HepG2 (cell line): ENCODE measurements around the gene TP53I3. TPM values are rescaled to one million over a fixed set of nuclear protein-coding genes. Genes with fewer than 3 reads are reported as not detected.

Experiments
- ATAD3A ChIP-seq: sonication (generic); formaldehyde crosslinking; IDR thresholded peaks from 2 replicates; pipeline ENCODE4 v1.4.0; 2020; ENCODE audit warnings: missing genetic modification reagents
- BATF2 ChIP-seq: sonication (generic); formaldehyde crosslinking; IDR thresholded peaks from 2 replicates; pipeline ENCODE4 v1.8.0; 2022; ENCODE audit warnings: mild to moderate bottlenecking, missing genetic modification reagents, moderate library complexity
- DRAP1 ChIP-seq: IDR thresholded peaks from 2 replicates; pipeline ENCODE4 v1.6.1; 2016; ENCODE audit warnings: missing genetic modification reagents, missing compliant biosample characterization
- E2F5 ChIP-seq: sonication (generic); formaldehyde crosslinking; conservative IDR thresholded peaks from 2 replicates; pipeline ENCODE4 v1.4.0; 2020; ENCODE audit warnings: missing genetic modification reagents
- FOXK2 ChIP-seq: fragments of 450-650 bp; IDR thresholded peaks from 2 replicates; pipeline ENCODE4 v1.6.1; 2016
- GFI1 ChIP-seq: sonication (generic); formaldehyde crosslinking; IDR thresholded peaks from 2 replicates; pipeline ENCODE4 v1.5.0; 2020; ENCODE audit warnings: missing genetic modification reagents, mild to moderate bottlenecking, borderline replicate concordance
- IKZF1 ChIP-seq: fragments of 450-650 bp; IDR thresholded peaks from 2 replicates; pipeline ENCODE4 v1.7.1; 2016
- MTA3 ChIP-seq: sonication (generic); formaldehyde crosslinking; IDR thresholded peaks from 2 replicates; pipeline ENCODE4 v1.4.0; 2020; ENCODE audit warnings: missing genetic modification reagents
- NFYB ChIP-seq: sonication (generic); formaldehyde crosslinking; IDR thresholded peaks from 2 replicates; pipeline ENCODE4 v1.4.0; 2020; ENCODE audit warnings: missing genetic modification reagents
- PHF5A ChIP-seq: IDR thresholded peaks from one replicate; pipeline ENCODE4 v1.6.1; 2018; ENCODE audit warnings: low read depth, missing genetic modification reagents; ENCODE audit not compliant: unreplicated experiment
- SAFB2 ChIP-seq: sonication (generic); formaldehyde crosslinking; IDR thresholded peaks from 2 replicates; pipeline ENCODE4 v1.5.1; 2020; ENCODE audit warnings: missing genetic modification reagents, low read depth, mild to moderate bottlenecking, borderline replicate concordance
- SNAI1 ChIP-seq: sonication (generic); formaldehyde crosslinking; IDR thresholded peaks from 2 replicates; pipeline ENCODE4 v1.5.0; 2020; ENCODE audit warnings: mild to moderate bottlenecking, missing genetic modification reagents, borderline replicate concordance
- ZEB1 ChIP-seq: IDR thresholded peaks from 2 replicates; pipeline ENCODE4 v1.6.1; 2012; ENCODE audit warnings: mild to moderate bottlenecking, low read depth, inconsistent platforms; ENCODE audit not compliant: insufficient replicate concordance
- ZNF138 ChIP-seq: sonication (generic); formaldehyde crosslinking; IDR thresholded peaks from 2 replicates; pipeline ENCODE4 v1.5.0; 2020; ENCODE audit warnings: mild to moderate bottlenecking, low read depth, missing genetic modification reagents
- ZNF274 ChIP-seq: sonication (generic); formaldehyde crosslinking; IDR thresholded peaks from 2 replicates; pipeline ENCODE4 v1.5.1; 2020; ENCODE audit warnings: mild to moderate bottlenecking, missing genetic modification reagents
- ZNF343 ChIP-seq: sonication (generic); formaldehyde crosslinking; IDR thresholded peaks from 2 replicates; pipeline ENCODE4 v1.4.0; 2020; ENCODE audit warnings: mild to moderate bottlenecking, missing genetic modification reagents
- ZNF407 ChIP-seq: sonication (generic); formaldehyde crosslinking; IDR thresholded peaks from one replicate; pipeline ENCODE4 v1.5.1; 2020; ENCODE audit warnings: mild to moderate bottlenecking, missing genetic modification reagents; ENCODE audit errors: not compliant biosample characterization
- ZNF430 ChIP-seq: sonication (generic); formaldehyde crosslinking; IDR thresholded peaks from 2 replicates; pipeline ENCODE4 v1.9.0; 2021; ENCODE audit warnings: mild to moderate bottlenecking, missing genetic modification reagents
- ZNF709 ChIP-seq: sonication (generic); formaldehyde crosslinking; IDR thresholded peaks from 2 replicates; pipeline ENCODE4 v1.5.0; 2020; ENCODE audit warnings: mild to moderate bottlenecking, missing genetic modification reagents
- ZNF713 ChIP-seq: sonication (generic); formaldehyde crosslinking; IDR thresholded peaks from 2 replicates; pipeline ENCODE4 v1.4.0; 2020; ENCODE audit warnings: mild to moderate bottlenecking, missing genetic modification reagents
- polyA plus RNA-seq, 8 experiments: library from polyadenylated mRNA; depleted of rRNA in 3 of 8; stranded (reverse) in 7 of 8; unstranded in 1 of 8; fragments of >200 nt; fragmentation: Illumina TruSeq in 4 of 8; extraction: Trizol in 4 of 8; gene quantifications; 2 replicates each; pipeline versions ENCODE4 v1.2.1 to v1.2.3, GENCODE V29; 2011 to 2016; ENCODE audit warnings: low read depth in 4 of 8, missing spikeins in 1 of 8, mixed read lengths in 1 of 8; ENCODE audit not compliant: insufficient read depth in 1 of 8
- total RNA-seq, 5 experiments: library from RNA; depleted of rRNA; stranded (reverse); fragments of >200 nt; fragmentation: Illumina TruSeq; extraction: Trizol; gene quantifications; 2 replicates each; pipeline ENCODE4 v1.2.3, GENCODE V29; 2016; ENCODE audit warnings: low read depth in 1 of 5

The TP53I3 gene
- total and polyA plus RNA-seq, 2 of the 13 experiments (the other 11 are each of a cell fraction or from before 2014, with no cell fraction given): 25.0 to 44.1 TPM

GRCh38 chr2:24084386-24085199 is at the start of gene TP53I3 (continued):
- TF ChIP-seq ZNF343 (CRISPR knock-in tag): peak; percentile 87; the same call in 1 of the 2 replicates
- TF ChIP-seq ATAD3A: no peak
- TF ChIP-seq ZNF709 (CRISPR knock-in tag): 0 out of 2 replicates have a peak, but pooled peaks have one; percentile 5
- TF ChIP-seq ZNF407 (CRISPR knock-in tag): peak; percentile 82
- TF ChIP-seq NFYB: peak; percentile 44; the same call in 1 of the 2 replicates
- peak; percentile 82; the same call in 1 of the 2 replicates for TF ChIP-seq ZNF274 (CRISPR knock-in tag)
- peak; percentile 76; the same call in 1 of the 2 replicates for TF ChIP-seq ZNF138 (CRISPR knock-in tag)
- TF ChIP-seq SNAI1 (CRISPR knock-in tag): no peak
- TF ChIP-seq DRAP1 (CRISPR knock-in tag): peak; percentile 89
- no peak; the same call in 1 of the 2 replicates for TF ChIP-seq GFI1 (CRISPR knock-in tag)
- TF ChIP-seq BATF2 (CRISPR knock-in tag): no peak
- TF ChIP-seq ZNF713 (CRISPR knock-in tag): 0 out of 2 replicates have a peak, but pooled peaks have one; percentile 13
- no peak for TF ChIP-seq MTA3
- TF ChIP-seq ZNF430 (CRISPR knock-in tag): peak; percentile 99
- no peak for TF ChIP-seq FOXK2
- TF ChIP-seq IKZF1: no peak
- no peak for TF ChIP-seq E2F5 (CRISPR knock-in tag)
- TF ChIP-seq SAFB2 (CRISPR knock-in tag): peak; percentile 73; the same call in 1 of the 2 replicates
- TF ChIP-seq PHF5A (CRISPR knock-in tag): no peak
- peak; percentile 29 for TF ChIP-seq ZEB1
